HG03457 (cell line): ENCODE results near the gene IP6K3.

Source experiments
- ATAC-seq: cut with Tn5 transposase; IDR thresholded peaks from one replicate; pipeline ENCODE4 v1.9.1; 2021; ENCODE audit warnings: moderate number of reproducible peaks; ENCODE audit not compliant: unreplicated experiment

Gene IP6K3

DNA sequence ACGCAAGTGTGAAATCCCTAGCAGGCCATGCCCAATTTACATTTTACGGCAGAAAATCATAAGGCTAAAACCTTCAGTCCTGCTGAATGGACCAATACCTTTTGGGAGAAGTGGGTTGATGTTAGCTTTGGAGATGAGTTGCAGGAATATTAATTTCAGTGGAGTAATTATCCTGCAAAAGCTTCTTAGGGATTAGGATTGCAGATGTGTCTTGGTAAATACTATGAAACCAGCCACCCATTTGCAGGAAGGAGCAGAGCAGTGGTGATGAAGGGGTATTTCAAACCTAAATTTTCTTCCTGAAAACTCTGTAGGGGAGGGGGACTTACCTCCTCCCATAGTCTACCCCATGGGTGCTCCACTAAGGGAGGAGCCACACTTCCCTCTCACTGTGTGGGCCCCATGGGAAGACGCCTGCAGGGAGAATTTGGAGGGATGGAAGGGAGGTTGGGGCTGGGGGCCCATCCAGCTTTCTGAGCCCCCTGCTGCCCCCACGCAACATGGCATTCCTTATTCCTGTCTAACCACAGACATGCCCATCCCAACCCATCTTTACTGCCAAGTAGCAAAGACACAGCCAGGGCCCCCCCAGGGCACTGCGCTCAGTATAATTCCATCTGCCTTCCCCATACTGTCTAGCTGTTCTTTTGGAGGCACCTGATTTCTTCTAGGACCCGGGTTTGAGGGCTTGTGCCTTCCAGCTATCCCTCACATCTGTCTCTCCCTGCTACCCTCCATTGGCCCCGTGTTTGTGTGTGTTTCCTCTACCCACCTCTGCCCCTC, 20.6 kb downstream of the IP6K3 start:
- ATAC-seq, result no peak

DNA sequence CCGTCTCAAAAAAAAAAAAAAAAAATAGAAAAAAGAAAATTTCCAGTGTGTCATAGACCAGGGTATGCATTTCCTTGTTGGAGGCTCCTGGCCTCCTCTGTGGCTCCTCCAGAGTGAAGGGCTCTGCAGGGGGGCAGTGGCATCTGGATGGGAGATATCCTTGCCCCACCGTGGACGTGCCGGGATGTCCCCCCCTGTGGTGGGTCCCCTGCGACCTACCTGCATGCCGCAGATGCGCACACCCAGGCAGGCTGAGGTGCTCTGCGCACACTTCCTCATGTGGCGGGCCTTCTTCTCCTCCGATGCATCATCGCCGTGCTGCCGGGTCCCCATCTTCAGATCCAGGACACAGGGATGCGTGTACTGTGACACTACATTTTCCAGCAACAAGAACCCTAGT, 21.5 kb downstream of the IP6K3 start:
- ATAC-seq, result no peak

DNA sequence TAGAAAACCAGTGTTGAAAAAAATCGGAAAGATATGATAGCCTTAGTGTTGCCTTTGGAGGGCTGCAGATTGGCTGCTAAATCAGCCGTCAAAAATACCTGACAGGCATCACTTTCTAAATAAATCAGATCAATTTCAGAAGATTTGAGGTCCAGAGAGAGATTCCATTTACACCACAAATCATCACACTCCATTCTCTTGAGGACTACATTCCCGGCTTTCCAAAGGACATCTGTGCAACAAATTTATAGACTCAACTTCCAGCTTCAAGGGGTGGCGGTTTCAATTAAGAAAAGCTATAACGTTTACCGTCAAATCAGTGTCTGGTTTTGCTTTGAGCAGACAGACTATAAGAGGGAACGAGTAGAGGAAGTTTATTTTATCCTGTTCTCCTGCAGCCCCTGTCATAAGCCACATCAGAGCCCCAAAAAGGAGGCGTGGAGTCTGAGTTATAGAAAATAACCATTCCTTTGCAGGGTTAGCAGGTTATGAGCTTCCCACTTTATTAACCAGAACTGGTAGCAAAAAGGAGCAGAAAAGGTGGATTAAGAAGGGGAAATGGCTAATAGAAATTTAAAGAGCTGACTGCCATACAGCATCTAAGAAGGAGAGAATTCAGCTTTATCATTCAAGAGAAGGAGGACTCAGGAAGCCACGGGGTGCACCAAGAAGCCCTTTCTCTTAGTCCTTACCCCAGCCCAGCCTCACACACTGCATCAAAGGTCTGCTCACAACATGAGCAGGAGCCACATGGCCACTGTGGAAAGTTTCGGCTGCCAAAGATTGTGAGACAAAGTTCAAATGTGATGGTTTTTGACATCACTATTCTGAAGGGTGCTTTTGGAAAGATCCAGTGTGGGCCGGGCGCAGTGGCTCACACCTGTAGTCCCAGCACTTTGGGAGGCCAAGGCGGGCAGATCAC, 22.3 kb downstream of the IP6K3 start:
- no peak for ATAC-seq

DNA sequence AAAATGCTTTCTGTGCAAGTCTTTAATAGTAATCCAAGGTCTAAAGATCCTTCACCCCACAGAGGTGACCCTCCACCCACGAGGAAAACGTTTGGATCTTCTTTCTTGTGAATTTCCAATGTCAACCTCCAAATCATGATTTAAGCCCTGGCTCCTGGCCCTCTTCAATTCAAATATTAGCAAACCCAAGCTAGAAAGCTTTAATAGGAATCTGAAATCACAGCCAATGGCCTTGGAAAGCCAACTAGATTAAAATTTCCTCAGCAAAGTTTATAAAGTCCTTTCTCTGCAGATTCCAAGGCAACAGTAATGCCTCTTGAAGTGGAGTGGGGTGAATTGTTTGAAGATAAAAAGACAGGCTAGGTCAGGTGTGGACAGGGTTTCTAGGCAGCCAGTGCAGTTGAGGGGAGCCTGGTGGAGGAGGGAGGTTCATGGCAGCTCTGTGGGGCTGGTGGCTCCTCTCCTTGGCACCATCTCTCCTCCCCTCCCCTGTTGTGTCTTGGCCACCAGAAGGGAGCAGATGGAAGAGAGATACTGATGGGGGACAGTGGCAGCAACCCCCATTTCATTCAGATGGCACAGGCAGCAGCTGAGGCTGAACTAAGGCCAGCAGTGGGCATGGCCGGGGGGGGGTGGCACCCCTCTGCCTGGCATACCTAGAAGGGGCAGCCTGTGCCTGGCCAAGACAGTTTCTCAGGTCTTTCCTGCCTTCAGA, 23.2 kb downstream of the IP6K3 start:
- ATAC-seq, result no peak

DNA sequence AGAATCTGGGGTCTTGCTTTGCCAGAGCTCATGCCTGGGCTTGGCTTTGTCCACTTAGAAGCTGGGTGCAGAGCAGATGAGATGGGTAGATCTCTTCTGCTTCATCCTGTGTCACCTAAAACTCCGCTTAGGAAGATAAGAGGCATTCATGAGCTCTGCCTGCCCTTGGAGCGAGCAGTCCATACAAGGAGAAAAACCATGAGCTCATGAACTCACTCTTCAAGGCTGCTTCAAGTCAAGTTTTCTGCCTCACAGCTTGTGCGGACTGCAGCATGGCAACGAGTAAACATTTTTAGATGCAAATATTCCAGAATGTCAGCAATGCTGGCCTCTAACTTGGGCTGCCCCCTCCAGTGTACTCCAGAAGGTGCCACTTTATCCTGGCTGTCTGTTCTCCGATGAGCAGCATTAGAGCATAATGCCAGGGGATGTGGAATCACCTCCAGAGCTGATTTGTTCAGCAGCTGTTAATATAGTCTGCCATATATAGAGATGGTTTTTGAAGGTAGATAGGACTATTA, 24.5 kb downstream of the IP6K3 start:
- no peak for ATAC-seq

DNA sequence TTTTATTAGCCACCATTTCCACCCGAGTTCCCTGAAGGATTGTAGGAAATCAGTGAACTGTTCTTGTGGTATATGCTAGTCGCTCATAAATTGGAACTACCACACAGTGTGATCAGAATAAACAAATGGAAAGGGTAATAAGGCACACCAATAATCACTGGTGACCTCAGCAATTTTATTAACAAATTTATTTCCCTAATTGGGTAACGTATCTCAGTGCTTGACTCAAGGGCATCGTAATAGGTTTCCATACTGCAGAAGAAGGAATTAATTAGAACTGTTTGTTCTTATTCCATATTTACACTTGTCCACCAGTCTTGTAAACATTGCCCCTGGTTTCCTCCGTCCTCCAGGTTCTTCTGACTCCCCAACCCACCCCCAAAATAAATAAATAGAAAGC, 25.2 kb downstream of the IP6K3 start:
- no peak for ATAC-seq

DNA sequence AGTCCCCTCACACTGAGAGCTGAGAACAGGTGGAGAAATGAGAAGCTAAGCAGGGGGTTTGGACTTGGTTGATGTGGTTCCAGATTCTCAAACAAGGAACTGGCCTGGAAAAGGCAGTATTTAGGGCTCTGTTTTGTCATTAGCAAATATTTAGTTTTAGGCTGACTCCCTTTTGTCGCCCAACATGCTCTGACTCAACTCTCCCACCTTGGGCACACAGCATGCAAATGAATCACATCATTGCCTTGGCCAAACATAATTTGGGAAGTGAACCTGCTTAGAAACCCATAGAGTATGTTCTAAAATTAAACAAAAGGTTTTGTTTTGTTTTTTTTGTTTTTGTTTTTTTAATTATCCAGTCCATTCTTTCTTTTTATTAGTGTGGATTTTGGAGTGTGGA, 25.7 kb downstream of the IP6K3 start:
- ATAC-seq, result no peak

DNA sequence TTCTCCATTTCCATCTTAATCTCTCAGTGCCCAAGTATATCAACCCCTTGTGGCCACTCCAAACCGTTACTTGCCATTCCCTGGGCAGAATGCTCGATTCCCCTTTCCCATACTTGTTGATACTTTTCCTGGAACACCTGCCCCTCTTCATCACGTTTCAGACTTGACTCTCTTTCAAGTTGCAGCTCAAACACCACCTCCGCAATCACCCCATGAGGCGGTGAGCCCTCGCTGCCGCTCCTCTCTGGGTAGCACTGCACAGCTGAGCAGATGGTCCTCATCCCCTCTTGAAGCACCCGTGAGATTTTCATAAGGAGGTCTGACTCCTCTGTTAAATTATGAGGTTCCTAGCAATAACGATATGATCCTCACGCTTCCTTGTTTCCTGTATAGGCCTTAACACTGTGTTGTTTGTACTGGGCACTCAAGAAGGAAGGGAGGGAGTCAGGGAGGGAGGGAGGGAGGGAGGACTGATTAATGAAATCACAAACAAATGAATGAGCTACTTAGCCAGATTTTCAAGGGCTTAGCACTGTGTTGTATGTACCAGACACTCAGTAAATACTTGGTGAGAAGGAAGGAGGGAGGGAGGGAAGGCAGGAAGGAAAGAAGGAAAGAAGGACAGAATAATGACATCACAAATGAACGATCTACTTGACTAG, 27.2 kb downstream of the IP6K3 start:
- no peak for ATAC-seq

DNA sequence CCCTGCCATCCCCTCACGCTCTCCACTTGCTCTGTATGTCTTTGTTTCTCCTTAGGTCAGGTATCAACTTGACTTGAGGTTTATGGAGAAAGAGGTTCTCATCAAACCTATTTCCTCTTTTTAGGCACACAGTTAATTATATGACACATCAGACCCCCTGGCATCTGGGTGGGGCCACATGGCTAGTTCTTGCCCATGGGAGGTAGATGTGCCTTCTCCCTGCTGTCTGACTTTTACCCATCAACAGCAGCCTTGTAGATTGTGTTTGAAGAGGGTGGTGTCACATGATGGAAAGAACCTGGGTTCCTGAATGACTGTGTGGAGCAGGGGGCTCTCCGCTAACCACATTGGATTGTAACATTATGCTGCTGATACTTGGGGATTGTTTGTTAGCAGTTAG, 28.0 kb downstream of the IP6K3 start:
- ATAC-seq, result no peak

DNA sequence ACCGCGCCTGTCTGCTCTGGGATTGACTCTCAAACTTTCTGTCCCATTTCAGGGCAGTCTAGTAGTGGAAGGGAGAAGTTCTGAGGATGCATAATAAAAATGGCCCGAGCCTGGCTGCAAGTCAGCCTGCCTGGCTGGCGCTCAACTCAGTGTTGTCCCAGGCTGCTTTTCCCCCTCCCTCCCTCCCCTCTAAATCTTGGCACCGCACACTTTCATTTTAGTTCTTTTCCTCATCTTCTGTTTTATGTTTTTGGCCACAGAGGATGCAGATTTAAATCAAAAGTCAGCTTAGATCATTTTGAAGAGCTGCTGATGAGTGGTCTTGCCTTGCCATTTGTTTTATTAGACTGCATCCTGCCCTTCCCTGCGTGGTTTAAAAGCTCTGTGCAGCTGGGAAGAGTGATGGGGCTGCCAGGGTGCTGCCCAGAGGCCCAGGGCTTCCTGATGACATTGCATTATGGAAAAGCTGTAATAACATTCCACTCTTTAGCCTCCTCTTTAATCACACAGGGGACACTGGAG, 28.7 kb downstream of the IP6K3 start:
- no peak for ATAC-seq

DNA sequence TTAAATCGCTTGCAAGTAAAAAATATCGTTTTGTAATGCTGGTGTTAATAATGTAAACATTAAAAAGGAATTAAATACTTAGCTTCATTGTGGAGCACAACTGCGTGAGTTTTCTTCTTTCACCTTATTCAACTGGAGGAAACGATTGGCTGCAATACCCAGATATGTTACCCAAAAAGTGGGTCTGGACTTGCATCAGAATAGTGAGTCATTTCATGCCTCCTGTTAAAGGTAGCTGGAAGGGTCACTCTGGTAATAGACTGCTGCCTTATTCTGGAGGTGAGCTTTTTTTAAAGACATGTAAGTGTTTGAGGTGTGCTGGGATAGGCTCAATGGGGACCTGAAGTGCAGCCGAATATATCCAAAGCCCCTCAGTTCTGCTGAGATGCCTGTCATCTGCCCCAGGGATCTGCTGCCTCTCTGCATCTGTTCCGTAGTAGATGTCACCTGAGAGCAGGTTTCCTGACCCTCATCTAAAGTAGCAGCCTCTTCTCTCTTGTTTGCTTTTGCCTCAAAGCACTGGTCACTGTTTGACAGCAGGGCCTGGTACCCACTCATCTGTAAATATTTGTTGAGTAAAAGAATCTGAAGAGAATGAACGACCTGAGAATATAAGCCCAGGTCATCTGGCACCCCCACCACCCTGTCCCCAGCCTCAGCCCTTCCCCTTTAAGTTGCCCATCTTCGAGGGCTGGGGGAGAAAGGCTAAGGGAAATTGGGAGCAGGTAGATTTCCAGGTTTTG, 29.6 kb downstream of the IP6K3 start:
- no peak for ATAC-seq

DNA sequence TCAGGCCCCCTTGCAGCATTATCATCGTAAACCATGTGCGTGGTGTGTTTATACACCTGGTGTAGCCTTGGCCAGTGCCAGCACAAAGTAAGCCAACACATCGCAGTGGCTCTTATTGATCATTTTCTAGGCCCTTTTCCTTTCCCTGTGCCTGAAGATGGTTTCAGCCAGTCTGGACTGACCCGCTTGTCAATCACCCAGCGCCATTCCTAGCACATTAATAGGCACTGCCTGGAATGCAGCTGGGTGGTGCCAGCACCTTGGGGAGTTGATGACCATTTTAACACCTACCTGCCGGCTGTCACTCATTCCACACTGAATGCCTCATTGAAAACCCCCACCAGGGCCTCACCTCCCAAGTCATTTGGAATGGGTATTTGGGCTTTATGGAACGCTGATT, 30.3 kb downstream of the IP6K3 start:
- no peak for ATAC-seq

DNA sequence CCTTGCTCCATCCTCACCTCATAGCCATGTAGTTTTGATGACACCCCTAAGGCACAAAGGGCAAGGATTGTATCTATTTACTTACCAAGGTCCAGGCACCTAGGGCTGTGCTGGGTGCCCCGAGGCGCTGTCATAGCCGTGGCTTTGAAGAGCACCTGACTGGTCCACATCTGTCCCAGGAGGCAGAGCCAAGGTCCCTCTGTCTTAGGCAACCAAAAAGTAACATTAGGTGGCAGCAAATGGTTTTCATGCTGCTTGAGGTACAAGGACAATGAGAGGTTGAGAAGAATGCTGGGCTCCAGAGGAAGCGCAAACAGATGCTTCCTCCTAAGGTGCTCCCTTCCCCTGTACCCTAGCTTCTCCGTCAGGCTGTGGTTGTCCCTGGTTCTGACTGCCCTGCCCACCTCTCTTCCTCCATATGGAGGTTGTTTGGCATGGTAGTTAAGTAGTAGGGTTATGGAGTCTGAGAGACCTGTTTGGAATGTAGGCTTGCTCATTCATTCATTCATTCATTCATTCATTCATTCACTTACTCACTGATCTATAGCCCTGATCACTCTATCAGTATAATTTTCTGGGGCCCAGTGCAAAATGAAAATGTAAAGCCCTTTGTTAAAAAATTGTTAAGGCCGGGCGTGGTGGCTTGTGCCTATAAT, 32.2 kb downstream of the IP6K3 start:
- ATAC-seq, result no peak

DNA sequence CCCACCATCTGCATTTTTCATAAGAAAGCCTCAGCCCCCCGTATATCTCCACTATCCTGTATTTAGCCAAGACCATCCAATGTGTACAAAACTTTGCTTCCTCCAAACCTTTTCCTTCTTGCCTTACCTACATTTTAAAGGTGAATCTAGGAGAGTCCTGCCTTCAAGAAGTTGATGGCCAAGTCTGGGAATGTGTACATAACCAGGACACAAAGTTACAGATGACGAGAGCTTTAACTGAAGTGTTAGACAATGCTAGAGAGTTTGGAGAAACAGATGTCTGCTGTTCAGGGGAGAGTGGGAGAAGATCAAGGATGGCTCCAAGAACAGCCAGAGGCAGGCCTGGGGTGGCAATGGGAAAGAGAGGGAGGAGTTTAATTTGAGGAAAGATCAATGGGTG, 32.9 kb downstream of the IP6K3 start:
- no peak for ATAC-seq

DNA sequence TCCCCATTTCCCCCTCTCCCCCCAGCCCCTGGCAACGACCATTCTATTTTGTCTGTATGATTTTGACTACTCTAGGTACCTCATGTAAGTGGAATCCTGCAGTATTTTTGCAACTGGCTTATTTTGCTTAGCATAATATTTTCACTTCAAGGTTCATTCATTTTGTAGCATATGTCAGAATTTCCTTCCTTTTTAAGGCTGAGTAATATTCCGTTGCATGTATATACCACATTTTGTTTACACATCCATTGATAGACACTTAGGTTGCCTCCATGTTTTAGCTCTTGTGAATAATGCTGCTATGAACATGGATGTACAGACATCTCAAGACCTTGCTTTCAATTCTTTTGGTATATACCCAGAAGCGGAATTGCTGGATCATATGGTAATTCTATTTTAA, 33.8 kb downstream of the IP6K3 start:
- ATAC-seq, result no peak

DNA sequence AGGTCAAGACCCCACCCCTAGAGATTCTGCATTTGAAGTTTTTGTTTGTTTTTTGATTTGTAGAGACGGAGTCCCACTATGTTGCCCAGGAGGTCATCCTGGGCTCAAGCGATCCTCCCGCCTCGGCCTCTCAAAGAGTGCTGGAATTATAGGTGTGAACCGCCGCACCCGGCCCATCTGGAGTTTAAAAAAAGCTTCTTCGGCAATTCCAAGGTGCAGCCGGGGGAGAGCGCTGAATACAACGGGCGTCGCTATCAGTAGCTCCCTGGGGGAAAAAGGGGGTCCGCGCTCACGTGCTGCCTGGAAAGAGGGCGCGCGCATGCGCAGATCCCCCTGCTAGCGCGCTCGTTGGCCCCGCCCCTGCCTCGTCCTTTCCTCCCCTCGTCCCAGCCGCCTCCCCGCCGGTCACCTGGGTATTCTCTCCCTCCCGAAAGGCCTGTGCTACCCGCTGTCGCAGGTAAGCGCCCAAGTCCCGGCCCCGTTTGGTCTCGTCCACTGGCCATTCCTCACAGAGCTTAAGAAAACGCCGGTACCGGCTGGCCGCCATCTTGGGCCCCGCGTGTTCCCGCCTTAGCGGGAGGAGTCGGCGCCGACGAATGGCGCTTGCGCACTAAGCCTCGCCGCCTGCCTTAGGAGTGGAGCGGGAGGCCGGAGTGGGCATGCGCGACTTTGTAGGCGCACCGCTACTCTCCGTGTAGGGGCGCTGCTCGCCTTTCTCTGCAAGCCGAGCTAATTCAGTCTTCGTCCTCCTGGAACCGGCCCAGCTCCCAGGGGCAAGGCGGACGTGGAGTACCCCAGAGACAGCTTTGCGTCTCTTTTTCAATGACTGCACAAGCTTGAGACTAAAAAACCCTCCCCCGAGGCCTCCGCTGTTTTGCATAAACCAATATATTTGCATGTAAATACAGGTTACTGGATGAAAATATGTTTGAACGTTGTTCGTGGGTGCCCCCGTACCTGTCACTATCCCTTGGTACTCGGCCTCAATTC, 35.3 kb downstream of the IP6K3 start, which contains the start of gene UQCC2:
Gene UQCC2, minus strand, starts transcription at position 561 of the 990 bp plus-strand sequence. Its CDS starts 14 bp downstream, at position 547.
- peak; percentile 57 for ATAC-seq

DNA sequence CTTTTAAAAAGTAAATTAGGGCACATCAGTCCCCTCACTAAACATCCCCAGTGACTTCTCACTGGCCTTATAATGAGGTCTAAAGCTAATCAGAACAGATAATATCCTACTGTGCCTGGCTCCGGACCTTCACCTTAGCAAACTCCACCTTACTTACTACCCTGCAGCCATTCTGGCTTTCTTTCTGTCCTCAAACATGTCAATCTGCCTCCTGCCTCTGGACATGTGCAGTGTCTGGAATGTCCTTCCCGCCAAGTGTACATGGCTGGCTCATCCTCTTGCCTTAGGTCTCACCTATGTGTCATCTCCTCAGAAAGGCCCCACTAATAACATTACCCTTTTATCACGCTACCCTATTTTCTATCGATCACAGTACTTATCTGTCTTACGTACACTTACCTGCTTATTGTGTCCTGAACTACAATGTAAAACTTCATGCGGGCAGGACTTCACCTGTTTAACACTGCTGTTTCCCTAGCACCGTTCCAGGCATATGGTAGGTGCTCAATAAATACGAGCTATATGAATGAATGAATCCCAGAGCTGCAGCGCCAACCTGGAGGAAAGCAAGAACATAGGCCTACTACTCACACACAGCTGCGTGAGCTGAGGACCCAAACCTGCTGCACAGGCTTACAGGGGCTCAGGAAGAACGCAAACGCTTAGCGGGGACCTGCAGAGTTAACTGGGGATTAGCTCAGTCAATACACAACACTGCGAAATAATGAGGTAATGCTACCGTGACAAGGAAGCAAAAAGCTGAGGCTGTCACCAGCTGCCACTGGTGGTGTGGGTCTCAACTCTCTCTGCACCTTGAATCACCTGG, 36.2 kb downstream of the IP6K3 start:
- no peak for ATAC-seq
